ENCODE measurements around the gene FRMD4B. TPM values are rescaled to one million over a fixed set of nuclear protein-coding genes. Genes with fewer than 3 reads are reported as not detected.

The FRMD4B gene
- total RNA-seq, 2 experiments from 2014 or later = 55.8 to 68.2 TPM

DNA sequence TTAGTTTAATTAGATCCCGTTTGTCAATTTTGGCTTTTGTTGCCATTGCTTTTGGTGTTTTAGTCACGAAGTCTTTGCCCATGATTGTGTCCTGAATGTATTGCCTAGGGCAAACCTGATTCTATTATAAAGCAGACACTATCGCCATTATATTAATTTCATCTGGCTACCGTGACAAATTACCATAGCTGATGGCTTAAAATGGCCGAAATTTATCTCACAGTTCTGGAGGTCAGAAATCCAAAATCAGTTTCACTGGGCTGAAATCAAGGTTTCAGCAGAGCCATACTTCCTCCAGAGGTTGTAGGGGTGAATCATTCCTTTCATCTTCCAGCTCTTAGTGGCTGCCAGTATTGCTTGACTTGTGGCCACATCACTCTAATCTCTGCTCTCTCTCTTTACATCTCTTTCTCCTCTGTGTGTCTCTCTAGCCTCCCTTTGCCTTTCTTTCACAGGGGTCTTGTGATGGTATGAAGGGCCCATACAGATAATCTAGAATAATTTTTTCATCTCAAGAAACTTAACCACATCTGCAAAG is 31.7 kb upstream of the FRMD4B start:
- no peaks in the 10 kb centered on the region for H3K27me3 Mint-ChIP-seq
- ATAC-seq = no peak
- no peak for DNase-seq
- no peaks in the 10 kb centered on the region for H3K4me1 Mint-ChIP-seq
- no peaks in the 10 kb centered on the region for H3K9me3 Mint-ChIP-seq (ENCODE audit: low read depth)
- H3K27ac Mint-ChIP-seq = no peak overlapping the region
- H3K36me3 Mint-ChIP-seq = no peaks in the 10 kb centered on the region
- no peak overlapping the region for H3K4me3 Mint-ChIP-seq
- CTCF ChIA-PET = no interaction called here

DNA sequence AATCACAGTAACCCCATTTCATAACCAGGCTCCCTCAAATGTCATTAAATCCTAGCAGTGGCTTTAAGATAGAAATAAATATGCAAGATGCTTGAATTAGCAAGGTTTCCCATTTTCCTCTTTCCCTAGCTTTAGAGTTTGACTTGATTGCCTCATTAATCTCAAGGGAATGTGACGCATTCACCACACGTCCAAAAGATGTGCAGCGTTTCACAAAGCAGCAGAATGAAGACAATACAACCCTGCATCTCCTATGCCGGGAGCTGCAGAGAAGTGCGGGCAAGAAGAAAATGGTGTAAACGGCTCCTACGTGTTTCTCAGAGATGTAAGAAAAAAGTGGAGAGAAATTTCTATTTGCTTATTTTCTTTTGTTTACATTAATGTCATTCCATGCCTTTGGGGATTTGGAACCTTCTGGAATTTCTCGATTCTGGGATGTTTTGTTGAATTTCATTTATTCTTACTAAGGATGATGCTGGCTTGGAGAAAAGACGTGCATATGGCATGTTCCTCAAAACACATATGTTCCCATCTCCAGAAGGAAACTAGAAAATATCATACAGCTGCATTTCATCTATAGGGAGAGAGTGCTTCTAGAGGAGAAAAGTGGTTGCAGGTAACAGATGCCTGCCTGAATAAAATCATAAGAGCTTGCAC is 27.8 kb upstream of the FRMD4B start:
- H3K9me3 Mint-ChIP-seq (ENCODE audit: low read depth) = no peaks in the 10 kb centered on the region
- no peaks in the 10 kb centered on the region for H3K36me3 Mint-ChIP-seq
- H3K27me3 Mint-ChIP-seq = peaks cover under 1% of the 10 kb centered on the region
- H3K4me3 Mint-ChIP-seq = no peak overlapping the region
- DNase-seq = no peak
- peaks cover 2% of the 10 kb centered on the region for H3K4me1 Mint-ChIP-seq
- no peak for ATAC-seq
- no peak overlapping the region for H3K27ac Mint-ChIP-seq
- CTCF ChIA-PET = interaction anchor here (0.5 to 1.8 kb wide), 2 partner anchors 104 to 252 kb away, joined by 3 to 4 read pairs; no protein-coding TSS in a partner anchor

DNA sequence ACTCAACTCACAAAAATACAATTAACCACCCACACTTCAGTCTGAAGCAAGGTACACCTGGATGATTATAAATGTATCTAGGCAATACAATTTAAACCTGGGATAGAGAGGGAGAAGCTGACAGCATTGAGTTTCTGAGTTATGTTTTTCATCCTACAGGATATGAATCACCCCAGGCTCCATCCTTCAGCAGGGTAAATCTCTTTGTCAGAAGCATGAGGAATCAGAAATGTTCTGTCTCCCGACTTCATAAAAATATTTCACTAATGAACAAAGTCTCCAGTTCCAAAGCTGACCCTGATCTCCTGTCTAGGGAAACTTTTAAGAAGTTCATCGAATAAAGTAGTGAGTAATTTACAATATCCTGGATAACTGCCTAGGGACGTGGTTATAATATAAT is 25.5 kb upstream of the FRMD4B start:
- ATAC-seq (no peak), DNase-seq (no peak)
- Mint-ChIP-seq H3K4me3 (no peak overlapping the region), H3K4me1 (peaks cover 2% of the 10 kb centered on the region), H3K27ac (no peak overlapping the region), H3K9me3 (ENCODE audit: low read depth) (no peaks in the 10 kb centered on the region), H3K27me3 (peaks cover 5% of the 10 kb centered on the region), H3K36me3 (no peaks in the 10 kb centered on the region)
- CTCF ChIA-PET = interaction anchor here (1.1 to 2.3 kb wide), 7 partner anchors 10 to 535 kb away, joined by 3 to 7 read pairs (median 3); no protein-coding TSS in a partner anchor

DNA sequence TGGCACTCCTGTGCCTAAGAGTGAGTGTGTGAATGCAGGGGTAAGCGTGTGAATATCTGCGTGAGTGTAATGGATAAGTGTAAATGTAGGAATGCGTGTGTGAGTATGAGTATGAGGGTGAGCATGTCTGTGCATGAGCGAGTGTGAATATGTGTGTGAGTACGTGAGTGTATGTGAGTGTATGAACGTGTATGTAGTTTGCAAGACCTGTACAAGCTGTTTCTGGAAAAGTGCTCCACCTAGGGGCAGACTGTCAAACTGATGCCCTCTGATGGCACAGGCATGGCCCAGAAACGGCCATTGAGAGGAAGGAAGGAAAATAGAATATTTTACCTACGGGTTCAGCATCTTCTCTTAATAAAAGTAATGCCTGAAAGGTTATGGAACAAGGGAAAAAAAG is 24.4 kb upstream of the FRMD4B start:
- CTCF ChIA-PET = interaction anchor here (0.7 to 2.3 kb wide), 22 partner anchors 8 to 310 kb away, joined by 3 to 22 read pairs (median 4); no protein-coding TSS in a partner anchor
- DNase-seq (peak; percentile 80), ATAC-seq (peak; percentile 94)
- H3K36me3 Mint-ChIP-seq = no peaks in the 10 kb centered on the region
- H3K27me3 Mint-ChIP-seq = peaks cover 5% of the 10 kb centered on the region
- no peak overlapping the region for H3K4me3 Mint-ChIP-seq
- peaks cover 2% of the 10 kb centered on the region for H3K4me1 Mint-ChIP-seq
- H3K9me3 Mint-ChIP-seq (ENCODE audit: low read depth) = no peaks in the 10 kb centered on the region
- H3K27ac Mint-ChIP-seq = no peak overlapping the region

DNA sequence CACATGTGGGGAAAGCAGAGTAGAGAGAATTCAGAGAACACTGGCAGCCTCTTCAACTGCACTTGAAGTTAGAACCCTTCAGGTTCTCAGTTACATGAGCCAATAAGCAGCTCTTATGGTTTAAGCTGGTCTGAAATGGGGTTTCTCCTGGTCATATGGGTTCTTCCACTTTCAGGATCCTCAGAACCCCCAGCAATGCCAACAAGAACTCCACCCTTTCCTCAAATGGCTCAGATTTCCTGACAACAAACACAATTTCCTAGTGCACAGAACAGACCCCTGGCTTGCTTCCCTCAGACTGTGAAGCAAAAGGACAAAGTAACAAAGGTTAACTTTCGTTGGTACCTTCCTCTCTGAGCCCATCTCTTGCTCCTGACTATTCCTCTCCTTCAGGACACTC is 23.9 kb upstream of the FRMD4B start:
- H3K4me1 Mint-ChIP-seq = peaks cover 2% of the 10 kb centered on the region
- no peak overlapping the region for H3K27ac Mint-ChIP-seq
- CTCF ChIA-PET = interaction anchor here (0.7 to 2.3 kb wide), 21 partner anchors 8 to 309 kb away, joined by 3 to 22 read pairs (median 5); no protein-coding TSS in a partner anchor
- H3K9me3 Mint-ChIP-seq (ENCODE audit: low read depth) = peaks cover 2% of the 10 kb centered on the region
- H3K27me3 Mint-ChIP-seq = peaks cover 5% of the 10 kb centered on the region
- ATAC-seq (no peak), DNase-seq (no peak)
- no peaks in the 10 kb centered on the region for H3K36me3 Mint-ChIP-seq
- no peak overlapping the region for H3K4me3 Mint-ChIP-seq

DNA sequence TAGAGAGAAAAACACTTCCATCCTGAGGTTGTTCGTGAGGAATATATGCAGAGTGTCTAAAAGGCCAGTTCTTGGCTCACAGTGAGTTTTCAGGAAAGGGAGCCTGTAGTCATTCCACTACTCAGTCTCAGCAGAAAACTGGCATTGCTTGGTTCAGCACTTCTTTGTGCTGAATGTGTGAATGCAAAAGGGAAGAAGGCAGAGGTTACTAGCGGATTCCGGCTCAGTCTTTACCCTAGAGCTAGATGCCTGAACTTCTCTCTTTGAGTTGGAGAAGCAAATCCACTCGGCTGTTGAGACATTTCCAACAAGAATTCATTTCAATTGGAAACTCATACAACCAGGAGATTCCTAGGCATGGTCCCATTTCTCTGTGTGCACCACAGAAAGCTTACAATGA is 23.1 kb upstream of the FRMD4B start:
- CTCF ChIA-PET = interaction anchor here (1.3 to 2.3 kb wide), 12 partner anchors 10 to 289 kb away, joined by 3 to 22 read pairs (median 7); no protein-coding TSS in a partner anchor
- ATAC-seq (no peak), DNase-seq (no peak)

DNA sequence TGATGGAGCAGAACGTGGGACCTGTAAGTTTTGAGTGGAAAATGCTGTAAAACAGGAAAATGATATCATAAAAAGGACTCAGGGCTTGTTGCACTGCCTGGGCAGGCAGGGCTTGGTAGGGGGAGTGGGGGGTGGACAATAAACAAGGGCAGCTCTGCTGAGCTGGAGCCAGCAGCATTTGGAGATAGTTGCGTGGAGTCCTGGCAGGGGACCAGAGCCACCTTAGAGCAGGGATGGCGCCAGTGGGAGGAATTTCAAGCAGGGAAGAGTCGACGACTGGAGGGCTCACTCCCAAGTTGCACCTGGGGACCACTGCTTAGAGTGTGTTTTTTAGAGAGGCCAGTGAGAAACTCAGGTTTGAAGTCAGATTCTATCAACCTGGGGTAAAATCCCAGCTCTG is 22.7 kb upstream of the FRMD4B start:
- H3K27ac Mint-ChIP-seq = no peak overlapping the region
- H3K9me3 Mint-ChIP-seq (ENCODE audit: low read depth) = peaks cover 2% of the 10 kb centered on the region
- ATAC-seq (no peak), DNase-seq (no peak)
- no peaks in the 10 kb centered on the region for H3K36me3 Mint-ChIP-seq
- H3K27me3 Mint-ChIP-seq = peaks cover 5% of the 10 kb centered on the region
- peaks cover 2% of the 10 kb centered on the region for H3K4me1 Mint-ChIP-seq
- CTCF ChIA-PET = interaction anchor here (1.7 to 2.1 kb wide), 2 partner anchors 9 to 85 kb away, joined by 7 to 9 read pairs; no protein-coding TSS in a partner anchor
- H3K4me3 Mint-ChIP-seq = no peak overlapping the region

More for the DNA sequence above, 23.1 kb upstream of the FRMD4B start:
- no peaks in the 10 kb centered on the region for H3K36me3 Mint-ChIP-seq
- H3K27me3 Mint-ChIP-seq = peaks cover 5% of the 10 kb centered on the region
- H3K9me3 Mint-ChIP-seq (ENCODE audit: low read depth) = peaks cover 2% of the 10 kb centered on the region
- H3K4me1 Mint-ChIP-seq = peaks cover 2% of the 10 kb centered on the region
- no peak overlapping the region for H3K27ac Mint-ChIP-seq
- no peak overlapping the region for H3K4me3 Mint-ChIP-seq

DNA sequence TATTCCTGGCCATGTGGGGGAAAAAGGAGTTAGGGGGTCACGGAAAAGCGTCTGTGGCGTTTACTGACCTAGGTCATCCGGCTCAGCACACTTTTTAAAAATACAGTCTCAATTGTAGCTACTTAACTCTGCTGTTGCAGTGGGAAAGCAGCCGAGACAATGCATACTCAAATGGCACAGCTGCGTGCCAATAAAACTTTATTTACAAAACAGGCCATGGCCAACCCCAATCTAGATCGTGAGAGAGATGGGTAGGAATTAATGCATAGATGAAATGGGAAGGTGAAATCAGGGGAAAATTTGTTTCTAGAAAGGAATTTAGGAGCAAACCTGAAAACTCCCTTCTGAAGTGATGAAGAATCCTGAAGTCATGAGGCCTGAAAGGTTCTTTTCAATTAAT is 22.0 kb upstream of the FRMD4B start:
- Mint-ChIP-seq H3K27me3 (peaks cover 8% of the 10 kb centered on the region), H3K9me3 (ENCODE audit: low read depth) (peaks cover 2% of the 10 kb centered on the region)
- CTCF ChIA-PET = interaction anchor here (0.9 kb wide), 1 partner anchor 102 kb away, joined by 3 read pairs; no protein-coding TSS in a partner anchor

DNA sequence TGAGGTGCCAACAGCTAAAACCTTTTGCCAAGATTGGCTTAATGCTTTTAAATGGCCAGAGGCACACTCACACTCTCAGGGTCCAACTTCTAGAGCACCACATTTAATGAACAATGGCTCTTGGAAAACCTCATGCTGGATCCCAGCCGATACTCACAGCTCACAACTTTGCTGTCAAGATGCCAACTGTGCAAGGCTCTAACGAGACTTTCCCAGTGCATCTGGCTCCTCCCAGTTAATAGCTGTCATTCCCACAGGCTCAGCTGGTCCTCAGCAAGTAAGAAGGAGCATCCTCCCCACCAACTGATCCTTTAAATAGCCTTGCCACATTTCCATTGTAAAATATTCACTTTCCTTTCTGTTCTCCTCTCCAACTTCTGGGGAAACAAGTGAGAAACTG is 20.3 kb upstream of the FRMD4B start:
- no peak for DNase-seq
- CTCF ChIA-PET = no interaction called here
- no peak for ATAC-seq
- no peak overlapping the region for H3K27ac Mint-ChIP-seq
- peaks cover 2% of the 10 kb centered on the region for H3K4me1 Mint-ChIP-seq
- peaks cover 8% of the 10 kb centered on the region for H3K27me3 Mint-ChIP-seq
- no peaks in the 10 kb centered on the region for H3K36me3 Mint-ChIP-seq
- peaks cover 2% of the 10 kb centered on the region for H3K9me3 Mint-ChIP-seq (ENCODE audit: low read depth)
- H3K4me3 Mint-ChIP-seq = no peak overlapping the region

More for the DNA sequence above, 22.0 kb upstream of the FRMD4B start:
- Mint-ChIP-seq H3K27ac (no peak overlapping the region), H3K4me1 (peaks cover 2% of the 10 kb centered on the region), H3K4me3 (no peak overlapping the region), H3K36me3 (no peaks in the 10 kb centered on the region)
- no peak for DNase-seq
- no peak for ATAC-seq

DNA sequence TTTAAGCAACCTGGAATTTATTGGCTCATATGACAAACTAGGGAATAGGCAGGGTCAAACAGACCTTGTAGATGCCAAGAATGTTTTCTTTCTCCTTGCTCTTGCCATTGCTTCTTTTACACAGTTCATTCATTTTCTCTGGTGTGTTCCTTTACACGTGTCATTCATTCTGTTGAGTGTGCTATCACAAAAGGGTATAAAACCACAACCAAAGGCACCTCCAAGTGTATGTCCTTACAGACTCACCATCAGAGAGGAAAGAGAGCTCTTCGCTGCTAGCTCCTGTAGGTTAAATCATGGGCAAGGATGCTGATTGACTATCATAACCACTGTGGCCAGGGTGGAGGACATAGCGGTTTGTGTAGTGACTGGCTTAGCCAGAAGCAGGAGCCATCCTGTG is 19.2 kb upstream of the FRMD4B start:
- no peak for ATAC-seq
- Mint-ChIP-seq H3K36me3 (no peaks in the 10 kb centered on the region), H3K9me3 (ENCODE audit: low read depth) (peaks cover 2% of the 10 kb centered on the region), H3K27me3 (peaks cover 13% of the 10 kb centered on the region), H3K4me3 (no peak overlapping the region), H3K27ac (no peak overlapping the region), H3K4me1 (no peaks in the 10 kb centered on the region)
- DNase-seq = no peak
- CTCF ChIA-PET = no interaction called here

DNA sequence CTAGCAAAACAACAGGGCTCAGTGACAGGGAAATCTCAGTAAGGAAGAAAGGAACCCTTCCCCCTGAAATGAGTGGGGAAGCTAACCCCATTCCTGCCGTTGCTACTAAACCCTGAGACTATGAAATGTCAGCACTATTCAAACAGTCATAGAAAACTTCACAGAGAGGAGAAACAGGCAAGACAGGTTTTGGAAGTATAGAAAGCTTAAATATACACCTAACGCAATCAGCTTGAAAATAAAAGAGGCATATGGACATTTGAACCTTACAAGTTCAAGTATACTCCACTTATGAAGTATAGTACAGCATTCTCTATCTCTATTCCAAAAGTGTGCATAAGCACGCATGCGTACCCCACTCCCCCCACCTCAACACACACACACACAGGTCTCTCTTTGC is 17.6 kb upstream of the FRMD4B start:
- H3K9me3 Mint-ChIP-seq (ENCODE audit: low read depth) = peaks cover 2% of the 10 kb centered on the region

DNA sequence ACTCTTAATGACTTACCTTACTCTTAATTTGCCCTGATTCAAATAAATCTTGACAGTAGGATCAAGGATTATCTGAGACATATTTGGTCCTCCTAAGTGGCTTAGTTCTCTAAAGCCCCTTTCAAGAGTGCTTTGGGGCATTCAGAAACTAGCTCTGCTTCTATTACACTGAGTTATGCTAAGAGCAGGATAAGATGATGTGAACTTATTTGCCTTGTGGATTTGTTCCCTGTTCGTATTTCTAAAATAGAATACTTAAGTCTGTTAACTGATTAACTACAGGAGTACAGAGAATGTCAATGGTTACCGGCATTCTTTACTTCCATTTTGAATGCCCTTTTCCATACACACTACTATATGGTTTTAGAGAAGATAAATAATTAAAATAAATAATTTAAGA is 14.8 kb upstream of the FRMD4B start:
- Mint-ChIP-seq H3K27me3 (peaks cover 31% of the 10 kb centered on the region), H3K4me3 (no peak overlapping the region), H3K4me1 (no peaks in the 10 kb centered on the region), H3K36me3 (no peaks in the 10 kb centered on the region), H3K9me3 (ENCODE audit: low read depth) (peaks cover 2% of the 10 kb centered on the region), H3K27ac (no peak overlapping the region)
- no peak for DNase-seq
- CTCF ChIA-PET = interaction anchor here (1.3 kb wide), 1 partner anchor 11 kb away, joined by 3 read pairs; no protein-coding TSS in a partner anchor
- ATAC-seq = no peak

More for the DNA sequence above, 17.6 kb upstream of the FRMD4B start:
- Mint-ChIP-seq H3K27ac (no peak overlapping the region), H3K4me3 (no peak overlapping the region), H3K27me3 (peaks cover 19% of the 10 kb centered on the region), H3K36me3 (no peaks in the 10 kb centered on the region), H3K4me1 (no peaks in the 10 kb centered on the region)
- DNase-seq = no peak
- ATAC-seq = no peak
- CTCF ChIA-PET = no interaction called here

DNA sequence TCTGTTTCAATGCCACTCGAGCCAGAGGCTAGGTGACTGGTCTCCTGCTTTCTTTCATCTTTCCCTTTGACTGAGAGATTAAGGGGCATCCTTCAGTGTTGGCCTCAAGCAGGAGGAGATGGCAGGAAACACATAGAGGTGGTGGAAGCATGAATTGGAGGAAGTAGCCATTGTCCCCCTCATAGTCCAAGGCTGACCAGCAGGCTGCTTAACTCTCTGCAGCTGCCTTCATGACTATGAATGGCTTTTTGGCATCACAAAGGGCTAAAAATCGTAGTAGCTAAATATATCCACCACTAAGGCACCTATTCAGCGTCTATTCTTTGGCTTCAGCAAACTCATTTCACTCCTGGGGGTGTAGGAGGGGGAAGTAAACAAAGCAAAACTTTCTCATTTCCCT is 7.0 kb upstream of the FRMD4B start:
- Mint-ChIP-seq H3K36me3 (no peaks in the 10 kb centered on the region), H3K9me3 (ENCODE audit: low read depth) (no peaks in the 10 kb centered on the region), H3K4me1 (no peaks in the 10 kb centered on the region), H3K27ac (no peak overlapping the region), H3K4me3 (no peak overlapping the region), H3K27me3 (peaks cover 58% of the 10 kb centered on the region)
- CTCF ChIA-PET = interaction anchor here (1.0 kb wide), 1 partner anchor 231 kb away, joined by 3 read pairs; no protein-coding TSS in a partner anchor
- ATAC-seq = no peak
- no peak for DNase-seq

DNA sequence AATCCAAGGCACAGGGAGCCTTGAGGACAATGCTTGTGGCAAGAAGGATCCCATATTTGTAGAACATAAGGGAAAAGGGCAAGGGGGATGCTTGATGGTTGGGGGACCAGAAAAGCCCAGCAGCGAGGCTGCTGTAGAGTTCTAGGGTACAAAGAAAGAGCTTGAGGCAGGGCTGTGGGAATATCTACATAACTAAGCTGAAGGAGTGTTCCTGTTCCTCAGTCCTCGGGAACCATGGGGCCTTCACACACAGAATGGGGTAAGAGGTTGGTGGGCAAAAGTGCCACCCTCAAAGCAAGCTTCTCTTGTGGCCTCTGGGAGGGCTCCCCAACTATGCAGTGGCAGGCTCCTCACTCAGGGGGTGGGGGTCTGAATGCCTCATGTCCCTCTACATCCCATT is 6.5 kb upstream of the FRMD4B start:
- CTCF ChIA-PET = interaction anchor here (1.0 kb wide), 1 partner anchor 231 kb away, joined by 3 read pairs; no protein-coding TSS in a partner anchor
- H3K4me3 Mint-ChIP-seq = no peak overlapping the region
- ATAC-seq = no peak

More for the DNA sequence above, 6.5 kb upstream of the FRMD4B start:
- H3K4me1 Mint-ChIP-seq = no peaks in the 10 kb centered on the region
- DNase-seq = no peak
- no peak overlapping the region for H3K27ac Mint-ChIP-seq
- H3K9me3 Mint-ChIP-seq (ENCODE audit: low read depth) = no peaks in the 10 kb centered on the region
- no peaks in the 10 kb centered on the region for H3K36me3 Mint-ChIP-seq
- H3K27me3 Mint-ChIP-seq = peaks cover 61% of the 10 kb centered on the region
